H9 (cell line): ENCODE measurements around the gene KCNAB1. TPM values are rescaled to one million over a fixed set of nuclear protein-coding genes. Genes with fewer than 3 reads are reported as not detected.

Experiments
- DNase-seq: peaks from one replicate; pipeline ENCODE4 v3.0.0-alpha.2; 2017
- H2AFZ ChIP-seq: one replicate; pipeline ENCODE4 v1.6.1; 2013; ENCODE audit warnings: mild to moderate bottlenecking, low read length, control low read depth, moderate library complexity
- H2AK5ac ChIP-seq: 2 replicates; pipeline ENCODE4 v1.6.1; 2013; ENCODE audit warnings: low read length, control low read depth, mixed read lengths; ENCODE audit not compliant: insufficient read length
- H2BK120ac ChIP-seq: one replicate; pipeline ENCODE4 v1.6.1; 2013; ENCODE audit warnings: low read depth, mild to moderate bottlenecking, low read length, control low read depth, inconsistent platforms; ENCODE audit not compliant: poor library complexity, severe bottlenecking
- H2BK12ac ChIP-seq: 2 replicates; pipeline ENCODE4 v1.6.1; 2013; ENCODE audit warnings: low read length, control low read depth, mixed read lengths, low read depth; ENCODE audit not compliant: insufficient read length
- H2BK15ac ChIP-seq: 2 replicates; pipeline ENCODE4 v1.6.1; 2013; ENCODE audit warnings: low read depth, low read length, control low read depth
- H2BK20ac ChIP-seq: one replicate; pipeline ENCODE4 v1.6.1; 2013; ENCODE audit warnings: low read depth, mild to moderate bottlenecking, low read length, control low read depth, inconsistent platforms; ENCODE audit not compliant: poor library complexity, severe bottlenecking
- H2BK5ac ChIP-seq: 2 replicates; pipeline ENCODE4 v1.6.1; 2013; ENCODE audit warnings: low read length, control low read depth, mixed read lengths; ENCODE audit not compliant: insufficient read length
- H3K14ac ChIP-seq: 2 replicates; pipeline ENCODE4 v1.6.1; 2013; ENCODE audit warnings: low read length, control low read depth; ENCODE audit not compliant: insufficient read depth
- H3K18ac ChIP-seq: 2 replicates; pipeline ENCODE4 v1.6.1; 2013; ENCODE audit warnings: low read depth, mild to moderate bottlenecking, mixed read lengths, low read length, control low read depth; ENCODE audit not compliant: insufficient read length
- H3K23ac ChIP-seq: 2 replicates; pipeline ENCODE4 v1.6.1; 2013; ENCODE audit warnings: low read length, control low read depth, mixed read lengths, low read depth; ENCODE audit not compliant: insufficient read length
- H3K23me2 ChIP-seq: 2 replicates; pipeline ENCODE4 v1.6.1; 2013; ENCODE audit warnings: low read depth, mild to moderate bottlenecking, mixed read lengths, low read length, control low read depth; ENCODE audit not compliant: insufficient read length, poor library complexity, severe bottlenecking
- H3K27ac ChIP-seq: 2 replicates; pipeline ENCODE4 v1.5.1; 2013; ENCODE audit warnings: low read length, control low read depth, mixed read lengths, low read depth; ENCODE audit not compliant: insufficient read length
- H3K27me3 ChIP-seq: 2 replicates; pipeline ENCODE4 v1.6.1; 2013; ENCODE audit warnings: low read length, control low read depth, inconsistent platforms; ENCODE audit not compliant: insufficient read depth
- H3K4ac ChIP-seq: 2 replicates; pipeline ENCODE4 v1.6.1; 2013; ENCODE audit warnings: low read depth, mild to moderate bottlenecking, control low read depth, inconsistent platforms, low read length, moderate library complexity
- H3K4me1 ChIP-seq: 2 replicates; pipeline ENCODE4 v1.6.1; 2013; ENCODE audit warnings: low read length, control low read depth, inconsistent platforms; ENCODE audit not compliant: insufficient read depth
- H3K4me2 ChIP-seq: 2 replicates; pipeline ENCODE4 v1.6.1; 2013; ENCODE audit warnings: low read length, control low read depth, mixed read lengths; ENCODE audit not compliant: insufficient read length, insufficient read depth
- H3K56ac ChIP-seq: 2 replicates; pipeline ENCODE4 v1.6.1; 2013; ENCODE audit warnings: low read depth, mild to moderate bottlenecking, mixed read lengths, low read length, control low read depth; ENCODE audit not compliant: insufficient read length
- H3K79me1 ChIP-seq: 2 replicates; pipeline ENCODE4 v1.6.1; 2013; ENCODE audit warnings: low read depth, mild to moderate bottlenecking, moderate library complexity, low read length, control low read depth, inconsistent platforms; ENCODE audit not compliant: insufficient read depth, poor library complexity, severe bottlenecking
- H3K79me2 ChIP-seq: 2 replicates; pipeline ENCODE4 v1.6.1; 2013; ENCODE audit warnings: low read length, control low read depth, inconsistent platforms; ENCODE audit not compliant: insufficient read depth
- H3K9ac ChIP-seq: 2 replicates; pipeline ENCODE4 v1.6.1; 2013; ENCODE audit warnings: low read length, control low read depth, mixed read lengths; ENCODE audit not compliant: insufficient read length; ENCODE audit errors: extremely low read depth
- H3K9me3 ChIP-seq: one replicate; pipeline ENCODE4 v1.6.1; 2013; ENCODE audit warnings: low read depth, low read length, inconsistent platforms; ENCODE audit not compliant: control insufficient read depth
- H3T11ph ChIP-seq: one replicate; pipeline ENCODE4 v1.6.1; 2013; ENCODE audit warnings: mild to moderate bottlenecking, low read length, control low read depth, inconsistent platforms
- H4K20me1 ChIP-seq: one replicate; pipeline ENCODE4 v1.6.1; 2013; ENCODE audit not compliant: control insufficient read depth, insufficient read length, insufficient read depth
- H4K5ac ChIP-seq: 2 replicates; pipeline ENCODE4 v1.6.1; 2013; ENCODE audit warnings: low read depth, mild to moderate bottlenecking, mixed read lengths, low read length, control low read depth; ENCODE audit not compliant: insufficient read length
- H4K8ac ChIP-seq: replicated peaks from 2 replicates; pipeline ENCODE4 v1.6.1; 2013; ENCODE audit warnings: low read length, control low read depth, mixed read lengths, low read depth; ENCODE audit not compliant: insufficient read length
- H4K91ac ChIP-seq: 2 replicates; pipeline ENCODE4 v1.6.1; 2013; ENCODE audit warnings: low read depth, mild to moderate bottlenecking, moderate library complexity, mixed read lengths, low read length, control low read depth; ENCODE audit not compliant: insufficient read length
- H3K27ac Mint-ChIP-seq, 3 experiments: 2 replicates in 2 of 3; 3 replicates in 1 of 3; pipeline ENCODE4 v1.8.0; 2020 to 2021; ENCODE audit warnings: mixed read lengths in 3 of 3, mild to moderate bottlenecking in 1 of 3, moderate library complexity in 1 of 3
- H3K27me3 Mint-ChIP-seq: 2 replicates; pipeline ENCODE4 v1.8.0; 2021; ENCODE audit warnings: low read depth, mild to moderate bottlenecking, moderate library complexity, mixed read lengths
- H3K36me3 Mint-ChIP-seq, 3 experiments: 2 replicates in 2 of 3; 3 replicates in 1 of 3; pipeline ENCODE4 v1.8.0; 2020 to 2021; ENCODE audit warnings: low read depth in 3 of 3, mixed read lengths in 3 of 3; ENCODE audit not compliant: insufficient read depth in 1 of 3
- H3K4me1 Mint-ChIP-seq, 2 experiments: 2 replicates each; pipeline ENCODE4 v1.8.0; 2020; ENCODE audit warnings: mixed read lengths in 2 of 2
- H3K4me3 Mint-ChIP-seq, 2 experiments: 2 replicates in 1 of 2; 3 replicates in 1 of 2; pipeline ENCODE4 v1.8.0; 2020 to 2021; ENCODE audit warnings: mild to moderate bottlenecking in 2 of 2, mixed read lengths in 2 of 2, moderate library complexity in 1 of 2
- H3K9me3 Mint-ChIP-seq, 2 experiments: 2 replicates in 1 of 2; 3 replicates in 1 of 2; pipeline ENCODE4 v1.8.0; 2020; ENCODE audit warnings: mild to moderate bottlenecking in 2 of 2, mixed read lengths in 2 of 2, moderate library complexity in 1 of 2
- CTCF ChIP-seq: fragments of 200-600 bp; sonication (generic); conservative IDR thresholded peaks from 3 replicates; pipeline ENCODE4 v1.8.0; 2021; ENCODE audit warnings: antibody characterized with exemption, mild to moderate bottlenecking
- total RNA-seq: library from RNA; stranded (reverse); gene quantifications from 2 replicates; pipeline ENCODE4 v1.2.1, GENCODE V29; 2021

Gene KCNAB1
- total RNA-seq, 1 experiment from 2014 or later, result 3.7 TPM

- no peak overlapping the region for H3K23ac ChIP-seq
- no peak overlapping the region for H4K8ac ChIP-seq
- no peak overlapping the region for H3T11ph ChIP-seq
- H2BK20ac ChIP-seq, result no peak overlapping the region
- H2BK12ac ChIP-seq, result no peak overlapping the region
- no peak overlapping the region for H4K91ac ChIP-seq
- Mint-ChIP-seq H3K4me3 (no peak overlapping the region), H3K27me3 (no peaks in the 10 kb centered on the region), H3K36me3 (no peaks in the 10 kb centered on the region), H3K4me1 (peaks cover 7 to 8% of the 10 kb centered on the region in 2 experiments), H3K9me3 (no peaks in the 10 kb centered on the region), H3K27ac (no peak overlapping the region)
- no peak overlapping the region for H3K56ac ChIP-seq
- no peaks in the 10 kb centered on the region for H3K79me2 ChIP-seq
- no peak overlapping the region for H2AK5ac ChIP-seq
- no peak overlapping the region for H3K9ac ChIP-seq
- no peak for TF ChIP-seq CTCF
- H2AFZ ChIP-seq, result no peak overlapping the region
- H3K9me3 ChIP-seq, result no peaks in the 10 kb centered on the region
- no peaks in the 10 kb centered on the region for H3K27me3 ChIP-seq
- H3K4ac ChIP-seq, result no peak overlapping the region
- H3K4me2 ChIP-seq, result no peak overlapping the region
- DNase-seq, result no peak
- no peak overlapping the region for H2BK15ac ChIP-seq
- no peak overlapping the region for H2BK5ac ChIP-seq
- H2BK120ac ChIP-seq, result no peak overlapping the region
- no peak overlapping the region for H3K27ac ChIP-seq
- no peaks in the 10 kb centered on the region for H3K23me2 ChIP-seq
- no peaks in the 10 kb centered on the region; the same call in 1 of the 2 replicates for H3K4me1 ChIP-seq
- H4K20me1 ChIP-seq, result no peaks in the 10 kb centered on the region
- no peak overlapping the region for H4K5ac ChIP-seq
- no peak overlapping the region for H3K14ac ChIP-seq
- H3K18ac ChIP-seq, result no peak overlapping the region
- no peaks in the 10 kb centered on the region for H3K79me1 ChIP-seq
Observed at GRCh38 chr3:156577736-156578135, 457.4 kb downstream of the KCNAB1 start.
